Neutrophil (primary cell): ENCODE data around the gene WDR90.

Source experiments
- H3K27ac ChIP-seq: fragments of 200-600 bp; sonication (generic); 2 replicates; pipeline ENCODE4 v1.5.1; 2016; ENCODE audit warnings: mild to moderate bottlenecking, moderate library complexity
- H3K27me3 ChIP-seq: fragments of 200-600 bp; sonication (generic); 2 replicates; pipeline ENCODE4 v1.6.0; 2016; ENCODE audit warnings: mild to moderate bottlenecking
- H3K36me3 ChIP-seq: fragments of 200-600 bp; sonication (generic); 2 replicates; pipeline ENCODE4 v1.5.1; 2017
- H3K4me1 ChIP-seq, 2 experiments: fragments of 200-600 bp in 1 of 2; sonication (generic) in 1 of 2; 1 replicate in 1 of 2; 2 replicates in 1 of 2; pipeline versions ENCODE4 v1.5.1 to v1.6.1; 2013 to 2016; ENCODE audit warnings: low read depth in 1 of 2, low read length in 1 of 2, mild to moderate bottlenecking in 1 of 2, moderate library complexity in 1 of 2; ENCODE audit not compliant: control insufficient read depth in 1 of 2, insufficient read depth in 1 of 2
- H3K4me3 ChIP-seq, 2 experiments: fragments of 200-600 bp in 1 of 2; sonication (generic) in 1 of 2; 1 replicate in 1 of 2; 2 replicates in 1 of 2; pipeline ENCODE4 v1.5.1; 2013 to 2016; ENCODE audit warnings: low read depth in 1 of 2, low read length in 1 of 2, mild to moderate bottlenecking in 1 of 2, moderate library complexity in 1 of 2
- H3K9me3 ChIP-seq: fragments of 200-600 bp; sonication (generic); 2 replicates; pipeline ENCODE4 v1.5.1; 2016
- CTCF ChIP-seq: fragments of 200-600 bp; sonication (generic); IDR thresholded peaks from 2 replicates; pipeline ENCODE4 v1.5.1; 2016; ENCODE audit warnings: antibody characterized with exemption

WDR90 gene

DNA sequence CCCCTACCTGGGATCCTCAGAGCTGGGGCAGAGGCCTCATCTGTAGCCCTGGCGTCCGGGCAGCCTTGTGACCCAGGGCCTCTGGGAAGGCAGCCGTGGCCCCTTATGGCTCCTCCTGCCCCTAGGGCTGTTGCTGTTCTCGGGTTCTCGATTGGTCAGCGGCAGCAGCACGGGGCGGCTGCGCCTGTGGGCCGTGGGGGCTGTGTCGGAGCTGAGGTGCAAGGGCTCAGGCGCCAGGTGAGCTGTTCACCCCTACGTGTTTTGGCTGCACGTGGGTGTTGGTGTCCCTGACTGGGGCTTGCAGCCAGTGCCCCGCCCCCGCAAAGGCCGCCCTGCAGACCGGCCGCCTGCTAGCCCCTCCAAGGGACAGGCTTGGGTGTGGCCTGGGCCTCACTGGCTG, 12.9 kb downstream of the WDR90 start:
- Histone ChIP-seq H3K9me3 (no peaks in the 10 kb centered on the region), H3K27me3 (no peaks in the 10 kb centered on the region), H3K27ac (no peak overlapping the region), H3K4me1 (peaks cover 9 to 13% of the 10 kb centered on the region in 2 experiments), H3K36me3 (no peaks in the 10 kb centered on the region), H3K4me3 (no peak overlapping the region)
- no peak for TF ChIP-seq CTCF

- Histone ChIP-seq H3K36me3 (no peaks in the 10 kb centered on the region), H3K4me3 (no peak overlapping the region), H3K27me3 (no peaks in the 10 kb centered on the region), H3K27ac (no peak overlapping the region), H3K4me1 (peaks cover 13 to 16% of the 10 kb centered on the region in 2 experiments), H3K9me3 (no peaks in the 10 kb centered on the region)
- no peak for TF ChIP-seq CTCF
Measured at GRCh38 chr16:662597-662996, 13.4 kb downstream of the WDR90 start.

- TF ChIP-seq CTCF = no peak
Measured at GRCh38 chr16:666572-666971, 17.4 kb downstream of the WDR90 start.

GRCh38 chr16:667113-667779, 18.1 kb downstream of the WDR90 start:
- Histone ChIP-seq H3K36me3 (peaks cover 32% of the 10 kb centered on the region), H3K4me1 (peaks cover 17 to 22% of the 10 kb centered on the region in 2 experiments), H3K27me3 (no peaks in the 10 kb centered on the region), H3K4me3 (peak overlapping the region; percentile 68 to 98), H3K27ac (peak overlapping the region; percentile 83), H3K9me3 (no peaks in the 10 kb centered on the region)
- TF ChIP-seq CTCF = no peak

More at GRCh38 chr16:666572-666971, 17.4 kb downstream of the WDR90 start:
- H3K9me3 ChIP-seq = no peaks in the 10 kb centered on the region
- peaks cover 17 to 22% of the 10 kb centered on the region in 2 experiments for H3K4me1 ChIP-seq
- no peaks in the 10 kb centered on the region for H3K27me3 ChIP-seq
- no peak overlapping the region for H3K4me3 ChIP-seq
- H3K36me3 ChIP-seq = peaks cover 25% of the 10 kb centered on the region
- H3K27ac ChIP-seq = no peak overlapping the region

GRCh38 chr16:667780-668518, 18.8 kb downstream of the WDR90 start, which contains the start of gene RHOT2:
RHOT2 (plus strand) TSS chr16:668132; CDS start chr16:668200, 68 bp downstream.
- Histone ChIP-seq H3K4me1 (peaks cover 17 to 22% of the 10 kb centered on the region in 2 experiments), H3K27ac (peak within 1 kb of the TSS; percentile 83), H3K27me3 (no peaks in the 10 kb centered on the region), H3K4me3 (peak within 1 kb of the TSS; percentile 68 to 98), H3K9me3 (no peaks in the 10 kb centered on the region), H3K36me3 (peaks cover 39% of the 10 kb centered on the region)
- TF ChIP-seq CTCF = peak; percentile 99
